ENCODE measurements around the gene COL16A1. TPM values are rescaled to one million over a fixed set of nuclear protein-coding genes. Genes with fewer than 3 reads are reported as not detected.

The COL16A1 gene
- total and polyA plus RNA-seq, 4 donors = 0.43 to 3.8 (median 2.3) TPM

- TF ChIP-seq JUND (IDR thresholded peaks at IDR 0.05) = no peak
Measured at GRCh38 chr1:31662463-31662862, 41.4 kb downstream of the COL16A1 start (continued).

GRCh38 chr1:31661856-31662255 lies 42.0 kb downstream of the COL16A1 start:
- Histone ChIP-seq H3K9me3 (ENCODE audit: control insufficient read depth in 4 of 4, low read length in 3 of 4) (no peaks in the 10 kb centered on the region), H3K27me3 (ENCODE audit: control insufficient read depth in 4 of 4, insufficient read depth in 4 of 4, low read length in 3 of 4) (no peaks in the 10 kb centered on the region), H3K27ac (ENCODE audit: low read depth in 1 of 2, low read length in 2 of 2) (no peak overlapping the region), H3K4me3 (ENCODE audit: low read depth in 1 of 3, low read length in 3 of 3) (no peak overlapping the region), H3K9ac (ENCODE audit: low read depth in 1 of 2, low read length in 2 of 2) (no peak overlapping the region), H3K4me1 (ENCODE audit: control insufficient read depth in 4 of 4, insufficient read depth in 4 of 4, low read length in 3 of 4) (no peaks in the 10 kb centered on the region), H3K36me3 (ENCODE audit: control insufficient read depth in 4 of 4, insufficient read depth in 3 of 4, low read depth in 1 of 4, low read length in 3 of 4) (no peaks in the 10 kb centered on the region)
- WGBS = 83% methylated on average over 6 of the region's 6 CpGs
- TF ChIP-seq EGR1 (IDR thresholded peaks at IDR 0.05; ENCODE audit: low read depth in 2 of 2) (no peak), TAF1 (conservative IDR thresholded peaks at IDR 0.05) (no peak), RXRA (IDR thresholded peaks at IDR 0.05) (no peak), NR2F2 (IDR thresholded peaks at IDR 0.05) (no peak), YY1 (IDR thresholded peaks at IDR 0.05) (no peak), FOXA1 (IDR thresholded peaks at IDR 0.05) (no peak), HNF4G (IDR thresholded peaks at IDR 0.05) (no peak), RAD21 (IDR thresholded peaks at IDR 0.05) (no peak)
- TF ChIP-seq, protein P1, sequence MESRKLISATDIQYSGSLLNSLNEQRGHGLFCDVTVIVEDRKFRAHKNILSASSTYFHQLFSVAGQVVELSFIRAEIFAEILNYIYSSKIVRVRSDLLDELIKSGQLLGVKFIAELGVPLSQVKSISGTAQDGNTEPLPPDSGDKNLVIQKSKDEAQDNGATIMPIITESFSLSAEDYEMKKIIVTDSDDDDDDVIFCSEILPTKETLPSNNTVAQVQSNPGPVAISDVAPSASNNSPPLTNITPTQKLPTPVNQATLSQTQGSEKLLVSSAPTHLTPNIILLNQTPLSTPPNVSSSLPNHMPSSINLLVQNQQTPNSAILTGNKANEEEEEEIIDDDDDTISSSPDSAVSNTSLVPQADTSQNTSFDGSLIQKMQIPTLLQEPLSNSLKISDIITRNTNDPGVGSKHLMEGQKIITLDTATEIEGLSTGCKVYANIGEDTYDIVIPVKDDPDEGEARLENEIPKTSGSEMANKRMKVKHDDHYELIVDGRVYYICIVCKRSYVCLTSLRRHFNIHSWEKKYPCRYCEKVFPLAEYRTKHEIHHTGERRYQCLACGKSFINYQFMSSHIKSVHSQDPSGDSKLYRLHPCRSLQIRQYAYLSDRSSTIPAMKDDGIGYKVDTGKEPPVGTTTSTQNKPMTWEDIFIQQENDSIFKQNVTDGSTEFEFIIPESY (IDR thresholded peaks at IDR 0.05) = no peak
- no peak for DNase-seq (ENCODE audit: low spot score)

- Histone ChIP-seq H3K36me3 (ENCODE audit: control insufficient read depth in 4 of 4, insufficient read depth in 3 of 4, low read depth in 1 of 4, low read length in 3 of 4) (no peaks in the 10 kb centered on the region), H3K9me3 (ENCODE audit: control insufficient read depth in 4 of 4, low read length in 3 of 4) (no peaks in the 10 kb centered on the region), H3K4me3 (ENCODE audit: low read depth in 1 of 3, low read length in 3 of 3) (no peak overlapping the region), H3K4me1 (ENCODE audit: control insufficient read depth in 4 of 4, insufficient read depth in 4 of 4, low read length in 3 of 4) (no peaks in the 10 kb centered on the region), H3K27ac (ENCODE audit: low read depth in 1 of 2, low read length in 2 of 2) (no peak overlapping the region), H3K9ac (ENCODE audit: low read depth in 1 of 2, low read length in 2 of 2) (no peak overlapping the region), H3K27me3 (ENCODE audit: control insufficient read depth in 4 of 4, insufficient read depth in 4 of 4, low read length in 3 of 4) (no peaks in the 10 kb centered on the region)
- no peak for DNase-seq (ENCODE audit: low spot score)
- 91% methylated on average over 4 of the region's 4 CpGs for WGBS
- TF ChIP-seq NR2F2 (IDR thresholded peaks at IDR 0.05) = no peak
- TF ChIP-seq FOXA2 (IDR thresholded peaks at IDR 0.05) = no peak
- no peak for TF ChIP-seq ATF3 (IDR thresholded peaks at IDR 0.05)
- TF ChIP-seq RAD21 (IDR thresholded peaks at IDR 0.05) = no peak
Measured at GRCh38 chr1:31660871-31661455, 42.9 kb downstream of the COL16A1 start.

GRCh38 chr1:31659889-31660288 lies 43.9 kb downstream of the COL16A1 start:
- WGBS = 95% methylated on average over 3 of the region's 3 CpGs
- Histone ChIP-seq H3K4me1 (ENCODE audit: control insufficient read depth in 4 of 4, insufficient read depth in 4 of 4, low read length in 3 of 4) (no peaks in the 10 kb centered on the region), H3K9me3 (ENCODE audit: control insufficient read depth in 4 of 4, low read length in 3 of 4) (no peaks in the 10 kb centered on the region), H3K4me3 (ENCODE audit: low read depth in 1 of 3, low read length in 3 of 3) (no peak overlapping the region), H3K9ac (ENCODE audit: low read depth in 1 of 2, low read length in 2 of 2) (no peak overlapping the region), H3K36me3 (ENCODE audit: control insufficient read depth in 4 of 4, insufficient read depth in 3 of 4, low read depth in 1 of 4, low read length in 3 of 4) (no peaks in the 10 kb centered on the region), H3K27me3 (ENCODE audit: control insufficient read depth in 4 of 4, insufficient read depth in 4 of 4, low read length in 3 of 4) (no peaks in the 10 kb centered on the region), H3K27ac (ENCODE audit: low read depth in 1 of 2, low read length in 2 of 2) (no peak overlapping the region)
- no peak for TF ChIP-seq FOXA1 (IDR thresholded peaks at IDR 0.05)
- no peak for TF ChIP-seq FOXA2 (IDR thresholded peaks at IDR 0.05)
- no peak for TF ChIP-seq TAF1 (conservative IDR thresholded peaks at IDR 0.05)
- TF ChIP-seq, protein P1 (IDR thresholded peaks at IDR 0.05) = no peak
- no peak for TF ChIP-seq RXRA (IDR thresholded peaks at IDR 0.05)
- TF ChIP-seq HNF4A (conservative IDR thresholded peaks at IDR 0.05) = no peak
- TF ChIP-seq REST (IDR thresholded peaks at IDR 0.05) = no peak
- TF ChIP-seq ATF3 (IDR thresholded peaks at IDR 0.05) = no peak
- no peak for TF ChIP-seq YY1 (IDR thresholded peaks at IDR 0.05)
- TF ChIP-seq EGR1 (IDR thresholded peaks at IDR 0.05; ENCODE audit: low read depth in 2 of 2) = no peak
- TF ChIP-seq RAD21 (IDR thresholded peaks at IDR 0.05) = no peak
- no peak for TF ChIP-seq MAX (IDR thresholded peaks at IDR 0.05)
- TF ChIP-seq GABPA (IDR thresholded peaks at IDR 0.05 in 1 of 2, conservative IDR thresholded peaks at IDR 0.05 in 1 of 2) = no peak
- no peak for TF ChIP-seq HNF4G (IDR thresholded peaks at IDR 0.05)
- DNase-seq (ENCODE audit: low spot score) = no peak

Data from liver (tissue), 9 donors.